Fibroblast of the aortic adventitia (primary cell): Measurements from ENCODE around the gene PROX1. TPM values are rescaled to one million over a fixed set of nuclear protein-coding genes. Genes with fewer than 3 reads are reported as not detected.

ENCODE experiments used
- DNase-seq: peaks from one replicate; pipeline ENCODE4 v3.0.0-alpha.2; 2010; ENCODE audit warnings: low read depth
- H3K4me3 ChIP-seq: 2 replicates; pipeline ENCODE4 v1.5.1; 2011; ENCODE audit warnings: low read depth, mild to moderate bottlenecking, control low read depth, low read length, moderate library complexity
- total RNA-seq: library from RNA; depleted of rRNA; stranded (reverse); fragments of >200 nt; gene quantifications from 2 replicates; pipeline ENCODE4 v1.2.3, GENCODE V29; 2012; ENCODE audit warnings: low replicate concordance
- TF ChIP-seq, protein P1 (sequence below): IDR thresholded peaks from 2 replicates; pipeline ENCODE4 v1.5.1; 2011; ENCODE audit warnings: mild to moderate bottlenecking, low read length, control low read depth, inconsistent platforms; ENCODE audit not compliant: insufficient read depth

Gene PROX1
- total RNA-seq, 1 donor, result 0.36 TPM

- TF ChIP-seq, protein P1, sequence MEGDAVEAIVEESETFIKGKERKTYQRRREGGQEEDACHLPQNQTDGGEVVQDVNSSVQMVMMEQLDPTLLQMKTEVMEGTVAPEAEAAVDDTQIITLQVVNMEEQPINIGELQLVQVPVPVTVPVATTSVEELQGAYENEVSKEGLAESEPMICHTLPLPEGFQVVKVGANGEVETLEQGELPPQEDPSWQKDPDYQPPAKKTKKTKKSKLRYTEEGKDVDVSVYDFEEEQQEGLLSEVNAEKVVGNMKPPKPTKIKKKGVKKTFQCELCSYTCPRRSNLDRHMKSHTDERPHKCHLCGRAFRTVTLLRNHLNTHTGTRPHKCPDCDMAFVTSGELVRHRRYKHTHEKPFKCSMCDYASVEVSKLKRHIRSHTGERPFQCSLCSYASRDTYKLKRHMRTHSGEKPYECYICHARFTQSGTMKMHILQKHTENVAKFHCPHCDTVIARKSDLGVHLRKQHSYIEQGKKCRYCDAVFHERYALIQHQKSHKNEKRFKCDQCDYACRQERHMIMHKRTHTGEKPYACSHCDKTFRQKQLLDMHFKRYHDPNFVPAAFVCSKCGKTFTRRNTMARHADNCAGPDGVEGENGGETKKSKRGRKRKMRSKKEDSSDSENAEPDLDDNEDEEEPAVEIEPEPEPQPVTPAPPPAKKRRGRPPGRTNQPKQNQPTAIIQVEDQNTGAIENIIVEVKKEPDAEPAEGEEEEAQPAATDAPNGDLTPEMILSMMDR, result no peak
Measured at GRCh38 chr1:213989002-213989855, 1.5 kb downstream of the PROX1 start.

DNA sequence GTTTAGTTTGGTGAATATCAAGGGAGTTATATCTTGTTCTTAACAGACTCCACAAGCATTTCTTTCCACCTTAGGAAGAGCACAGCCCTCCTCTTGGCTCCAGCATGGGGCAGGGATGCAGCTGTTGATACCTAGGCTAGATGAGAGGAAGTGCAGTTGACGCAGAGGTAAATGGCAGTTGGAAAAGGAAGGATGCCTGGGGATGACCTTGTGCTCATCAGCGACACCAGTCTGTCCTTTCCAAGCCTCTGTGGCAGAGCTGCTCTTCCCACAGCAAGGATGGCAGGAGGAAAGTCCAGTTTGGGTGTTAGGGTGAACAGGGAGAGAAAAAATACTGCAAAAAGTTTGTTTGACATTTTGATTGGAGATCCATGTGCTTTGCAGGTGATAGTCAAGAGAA, 6.2 kb downstream of the PROX1 start:
- TF ChIP-seq, protein P1, result no peak
- no peak overlapping the region for H3K4me3 ChIP-seq
- DNase-seq, result no peak

More at GRCh38 chr1:213989002-213989855, 1.5 kb downstream of the PROX1 start:
- DNase-seq, result no peak
- H3K4me3 ChIP-seq, result peak overlapping the region; percentile 72

- TF ChIP-seq, protein P1, result no peak
- no peak for DNase-seq
Measured at GRCh38 chr1:213994888-213995287, 7.1 kb downstream of the PROX1 start.

DNA sequence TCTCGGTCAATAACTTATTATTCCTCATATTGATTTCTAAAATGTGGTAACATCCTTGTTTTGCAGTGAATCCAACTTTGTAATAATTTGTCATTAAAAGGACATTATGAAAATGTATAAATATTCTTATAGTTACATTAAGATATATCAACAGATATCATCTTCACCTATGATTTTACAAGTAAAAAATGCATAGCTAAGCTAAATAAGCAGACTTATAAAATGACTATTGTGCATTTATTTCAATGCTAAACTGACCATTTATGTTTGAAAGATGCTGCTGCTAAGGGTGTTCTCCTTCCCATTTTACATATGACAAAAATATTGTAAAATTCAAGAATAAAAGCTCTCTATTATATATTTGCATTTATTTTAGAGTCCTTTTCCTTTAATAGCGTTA, 7.8 kb downstream of the PROX1 start:
- TF ChIP-seq, protein P1, result no peak
- no peak for DNase-seq
- H3K4me3 ChIP-seq, result no peak overlapping the region

More at GRCh38 chr1:213994888-213995287, 7.1 kb downstream of the PROX1 start:
- H3K4me3 ChIP-seq, result no peak overlapping the region

DNA sequence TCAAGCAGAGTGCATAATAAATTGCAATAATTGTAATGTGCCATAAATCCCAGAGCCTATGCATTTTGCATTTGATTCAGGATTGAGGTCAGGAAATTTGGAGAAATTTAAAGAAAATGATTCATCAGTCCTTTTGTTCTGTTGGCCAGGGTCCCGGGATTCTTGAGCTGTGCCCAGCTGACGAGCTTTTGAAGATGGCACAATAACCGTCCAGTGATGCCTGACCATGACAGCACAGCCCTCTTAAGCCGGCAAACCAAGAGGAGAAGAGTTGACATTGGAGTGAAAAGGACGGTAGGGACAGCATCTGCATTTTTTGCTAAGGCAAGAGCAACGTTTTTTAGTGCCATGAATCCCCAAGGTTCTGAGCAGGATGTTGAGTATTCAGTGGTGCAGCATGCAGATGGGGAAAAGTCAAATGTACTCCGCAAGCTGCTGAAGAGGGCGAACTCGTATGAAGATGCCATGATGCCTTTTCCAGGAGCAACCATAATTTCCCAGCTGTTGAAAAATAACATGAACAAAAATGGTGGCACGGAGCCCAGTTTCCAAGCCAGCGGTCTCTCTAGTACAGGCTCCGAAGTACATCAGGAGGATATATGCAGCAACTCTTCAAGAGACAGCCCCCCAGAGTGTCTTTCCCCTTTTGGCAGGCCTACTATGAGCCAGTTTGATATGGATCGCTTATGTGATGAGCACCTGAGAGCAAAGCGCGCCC, 8.7 kb downstream of the PROX1 start:
- no peak for DNase-seq
- no peak overlapping the region for H3K4me3 ChIP-seq
- TF ChIP-seq, protein P1, result no peak

- TF ChIP-seq, protein P1, result no peak
- H3K4me3 ChIP-seq, result no peak overlapping the region
- no peak for DNase-seq
Measured at GRCh38 chr1:213997038-213997771, 9.4 kb downstream of the PROX1 start.
